ENCODE data around the gene ELAVL4.

Gene ELAVL4

DNA sequence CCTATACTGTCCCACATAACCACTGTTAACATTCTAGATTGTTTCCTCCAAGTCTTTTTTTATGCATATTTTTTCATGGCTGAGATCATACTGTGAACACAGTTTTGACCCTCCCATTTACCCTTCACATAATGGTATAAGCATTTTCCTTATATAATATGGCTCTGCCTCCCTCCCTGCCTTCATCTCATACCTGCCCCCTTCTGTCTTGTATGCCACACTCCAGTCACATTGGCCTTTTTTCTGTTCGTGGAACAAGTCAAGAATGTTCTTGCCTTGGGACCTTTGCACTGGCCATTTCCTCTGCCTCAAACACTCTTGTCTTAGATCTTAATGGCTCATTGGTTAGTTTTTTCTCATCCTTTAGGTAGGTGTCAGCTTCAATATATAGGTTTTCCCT, 24.3 kb upstream of the ELAVL4 start:
- TF ChIP-seq, protein P1, sequence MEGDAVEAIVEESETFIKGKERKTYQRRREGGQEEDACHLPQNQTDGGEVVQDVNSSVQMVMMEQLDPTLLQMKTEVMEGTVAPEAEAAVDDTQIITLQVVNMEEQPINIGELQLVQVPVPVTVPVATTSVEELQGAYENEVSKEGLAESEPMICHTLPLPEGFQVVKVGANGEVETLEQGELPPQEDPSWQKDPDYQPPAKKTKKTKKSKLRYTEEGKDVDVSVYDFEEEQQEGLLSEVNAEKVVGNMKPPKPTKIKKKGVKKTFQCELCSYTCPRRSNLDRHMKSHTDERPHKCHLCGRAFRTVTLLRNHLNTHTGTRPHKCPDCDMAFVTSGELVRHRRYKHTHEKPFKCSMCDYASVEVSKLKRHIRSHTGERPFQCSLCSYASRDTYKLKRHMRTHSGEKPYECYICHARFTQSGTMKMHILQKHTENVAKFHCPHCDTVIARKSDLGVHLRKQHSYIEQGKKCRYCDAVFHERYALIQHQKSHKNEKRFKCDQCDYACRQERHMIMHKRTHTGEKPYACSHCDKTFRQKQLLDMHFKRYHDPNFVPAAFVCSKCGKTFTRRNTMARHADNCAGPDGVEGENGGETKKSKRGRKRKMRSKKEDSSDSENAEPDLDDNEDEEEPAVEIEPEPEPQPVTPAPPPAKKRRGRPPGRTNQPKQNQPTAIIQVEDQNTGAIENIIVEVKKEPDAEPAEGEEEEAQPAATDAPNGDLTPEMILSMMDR (IDR thresholded peaks at IDR 0.05; ENCODE audit: low read depth, low read length), result no peak
- no peak for DNase-seq (ENCODE audit: low read depth)
- no peak overlapping the region for H3K4me3 ChIP-seq (ENCODE audit: low read depth, low read length)

DNA sequence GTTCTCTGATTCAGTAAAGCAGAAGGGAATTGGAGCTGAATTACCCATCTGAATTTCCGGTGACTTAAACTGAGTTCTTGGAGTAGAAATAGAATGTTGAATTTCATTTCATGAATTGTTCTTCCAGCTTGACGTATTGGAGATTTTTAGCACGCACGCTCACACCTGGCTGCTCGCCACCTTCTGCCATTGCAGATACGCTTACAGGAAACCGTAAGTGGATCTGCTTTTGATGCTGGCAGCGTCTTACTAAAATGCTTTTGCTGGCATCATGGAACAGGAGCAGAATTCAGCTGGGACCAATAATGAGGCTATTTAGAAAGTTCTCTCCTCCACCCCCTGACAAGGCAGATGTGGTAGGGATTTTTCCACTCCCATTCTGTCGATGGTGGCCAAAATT, 17.7 kb upstream of the ELAVL4 start:
- TF ChIP-seq, protein P2, sequence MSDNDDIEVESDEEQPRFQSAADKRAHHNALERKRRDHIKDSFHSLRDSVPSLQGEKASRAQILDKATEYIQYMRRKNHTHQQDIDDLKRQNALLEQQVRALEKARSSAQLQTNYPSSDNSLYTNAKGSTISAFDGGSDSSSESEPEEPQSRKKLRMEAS (IDR thresholded peaks at IDR 0.05; ENCODE audit: low read depth, low read length), result no peak
- TF ChIP-seq MYC (IDR thresholded peaks at IDR 0.05; ENCODE audit: low read depth, low read length), result no peak
- TF ChIP-seq, protein P1 (IDR thresholded peaks at IDR 0.05; ENCODE audit: low read depth, low read length), result no peak
- TF ChIP-seq POLR2A (IDR thresholded peaks at IDR 0.05; ENCODE audit: extremely low read depth, insufficient read length), result no peak
- DNase-seq (ENCODE audit: low read depth), result no peak
- no peak overlapping the region for H3K4me3 ChIP-seq (ENCODE audit: low read depth, low read length)

DNA sequence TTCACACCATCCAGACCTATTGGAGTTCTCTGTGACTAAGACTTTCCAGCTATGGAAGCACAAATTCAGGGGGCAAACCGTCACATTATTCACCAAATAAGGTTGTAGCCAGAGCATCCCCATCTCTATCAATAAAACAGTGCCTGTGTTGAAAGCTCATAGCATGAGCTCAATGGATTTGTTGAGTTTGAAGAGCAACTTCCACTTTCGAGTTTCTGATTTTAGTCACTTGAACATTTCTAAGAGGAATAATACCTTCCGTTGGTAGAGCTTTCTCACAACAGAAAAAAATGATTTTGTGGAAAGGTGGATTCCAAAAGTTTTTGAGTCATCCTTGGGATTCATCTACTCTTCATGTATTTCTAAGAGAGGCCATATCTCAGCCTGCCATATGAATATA, 13.0 kb upstream of the ELAVL4 start:
- TF ChIP-seq POLR2A (IDR thresholded peaks at IDR 0.05; ENCODE audit: extremely low read depth, insufficient read length) (no peak), MYC (IDR thresholded peaks at IDR 0.05; ENCODE audit: low read depth, low read length) (no peak)
- TF ChIP-seq, protein P1 (IDR thresholded peaks at IDR 0.05; ENCODE audit: low read depth, low read length), result no peak
- TF ChIP-seq, protein P2 (IDR thresholded peaks at IDR 0.05; ENCODE audit: low read depth, low read length), result no peak
- no peak overlapping the region for H3K4me3 ChIP-seq (ENCODE audit: low read depth, low read length)
- DNase-seq (ENCODE audit: low read depth), result no peak

DNA sequence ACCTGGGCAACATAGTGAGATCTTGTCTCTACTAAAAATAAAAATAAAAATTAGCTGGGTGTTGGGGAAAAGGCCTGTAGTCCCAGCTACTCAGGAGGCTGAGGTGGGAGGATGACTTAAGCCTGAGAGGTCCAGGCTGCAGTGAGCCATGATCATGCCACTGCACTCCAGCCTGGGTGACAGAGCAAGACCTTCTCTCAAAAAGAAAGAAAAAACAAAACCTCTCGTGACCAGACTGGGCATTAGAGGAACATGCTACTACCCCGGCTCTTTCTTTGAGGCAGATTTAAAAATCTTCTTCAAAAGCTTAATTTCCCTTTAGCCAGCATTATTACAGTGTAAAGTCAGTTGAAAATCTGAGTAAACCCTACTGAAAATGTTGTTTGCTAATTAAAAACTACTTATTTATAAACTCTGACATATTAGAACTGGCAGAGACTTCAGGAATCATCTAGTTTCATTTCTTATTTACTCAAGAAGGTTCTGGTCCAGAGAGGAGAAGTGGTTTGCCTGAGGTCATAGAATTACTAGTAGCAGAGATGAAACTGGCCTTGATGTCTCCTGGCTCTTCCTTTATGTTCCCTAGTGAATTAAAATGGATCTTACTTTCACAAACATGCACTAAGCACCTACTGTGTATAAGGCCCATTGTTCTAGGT, 11.6 kb upstream of the ELAVL4 start:
- TF ChIP-seq POLR2A (IDR thresholded peaks at IDR 0.05; ENCODE audit: extremely low read depth, insufficient read length), result no peak
- TF ChIP-seq, protein P2 (IDR thresholded peaks at IDR 0.05; ENCODE audit: low read depth, low read length), result no peak
- TF ChIP-seq, protein P1 (IDR thresholded peaks at IDR 0.05; ENCODE audit: low read depth, low read length), result no peak
- no peak for TF ChIP-seq MYC (IDR thresholded peaks at IDR 0.05; ENCODE audit: low read depth, low read length)
- H3K4me3 ChIP-seq (ENCODE audit: low read depth, low read length), result no peak overlapping the region
- no peak for DNase-seq (ENCODE audit: low read depth)

DNA sequence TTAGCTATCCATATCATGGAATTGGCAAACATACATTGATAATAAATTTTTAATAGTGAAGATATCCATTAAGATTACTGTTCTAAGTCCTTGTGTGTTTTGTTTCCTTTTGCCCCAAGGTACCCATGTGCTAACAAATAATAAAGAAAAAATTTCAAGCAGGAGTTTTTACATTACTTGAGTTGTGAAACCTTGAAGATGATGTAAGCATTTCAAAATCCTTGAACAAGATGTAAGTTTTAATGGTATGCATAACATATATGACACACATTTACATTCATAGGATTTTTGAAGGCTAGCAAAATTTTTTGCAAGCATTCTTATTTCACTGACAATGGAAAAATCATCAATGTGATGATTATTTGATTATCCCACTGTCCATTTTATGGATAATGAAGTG, 10.9 kb upstream of the ELAVL4 start:
- TF ChIP-seq POLR2A (IDR thresholded peaks at IDR 0.05; ENCODE audit: extremely low read depth, insufficient read length), result no peak
- TF ChIP-seq, protein P1 (IDR thresholded peaks at IDR 0.05; ENCODE audit: low read depth, low read length), result no peak
- TF ChIP-seq, protein P2 (IDR thresholded peaks at IDR 0.05; ENCODE audit: low read depth, low read length), result no peak
- TF ChIP-seq MYC (IDR thresholded peaks at IDR 0.05; ENCODE audit: low read depth, low read length), result no peak
- H3K4me3 ChIP-seq (ENCODE audit: low read depth, low read length), result no peak overlapping the region
- DNase-seq (ENCODE audit: low read depth), result no peak

DNA sequence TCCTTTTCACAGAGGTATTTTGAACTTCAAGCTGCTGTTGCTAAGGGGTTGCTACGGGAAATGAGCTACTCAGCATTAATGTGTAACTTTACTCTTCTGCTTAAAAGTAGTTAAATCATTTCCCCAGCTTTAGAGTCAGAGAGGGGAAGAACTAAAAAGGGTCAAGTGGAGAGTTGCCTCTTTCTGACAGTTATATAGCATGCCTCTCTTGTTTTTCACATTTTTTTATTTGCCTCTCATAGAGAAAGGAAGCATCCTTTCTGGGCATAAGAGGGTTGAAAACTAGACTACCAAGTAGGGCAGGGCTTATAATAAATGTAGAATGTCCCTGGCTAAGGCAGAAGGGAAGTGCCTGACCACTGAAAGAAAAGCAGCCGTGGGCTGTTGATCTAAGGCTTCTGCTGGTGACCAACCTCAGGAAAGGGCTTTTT, 10.1 kb upstream of the ELAVL4 start:
- H3K4me3 ChIP-seq (ENCODE audit: low read depth, low read length), result no peak overlapping the region
- DNase-seq (ENCODE audit: low read depth), result no peak
- TF ChIP-seq POLR2A (IDR thresholded peaks at IDR 0.05; ENCODE audit: extremely low read depth, insufficient read length) (no peak), MYC (IDR thresholded peaks at IDR 0.05; ENCODE audit: low read depth, low read length) (no peak)
- TF ChIP-seq, protein P1 (IDR thresholded peaks at IDR 0.05; ENCODE audit: low read depth, low read length), result no peak
- TF ChIP-seq, protein P2 (IDR thresholded peaks at IDR 0.05; ENCODE audit: low read depth, low read length), result no peak

Measured in NB4 (cell line).